OCI-LY1 (cell line): ENCODE data around the gene GCC1.
A peak's percentile ranks its signal among the peaks of the same experiment; 100 is the strongest.
"Not testable (repeated sequence)": the region's sequence is repeated elsewhere in the genome, so short reads cannot be mapped to it uniquely, and the experiment has no call there.

Source experiments
- H2AFZ ChIP-seq: fragments of 200-600 bp; sonication (generic), shearing (Covaris generic); 2 replicates; pipeline ENCODE4 v1.6.0; 2014; ENCODE audit warnings: antibody characterized with exemption, mild to moderate bottlenecking, low read length
- H3F3A ChIP-seq: fragments of 200-600 bp; sonication (generic), shearing (Covaris generic); 2 replicates; pipeline ENCODE4 v1.6.0; 2014; ENCODE audit warnings: mild to moderate bottlenecking, antibody characterized with exemption, low read length, moderate library complexity; ENCODE audit not compliant: insufficient read depth
- H3K27ac ChIP-seq: fragments of 200-600 bp; sonication (generic); 2 replicates; pipeline ENCODE4 v1.5.1; 2014; ENCODE audit warnings: low read length, mixed run types, mild to moderate bottlenecking, low read depth; ENCODE audit not compliant: poor library complexity, severe bottlenecking
- H3K27me3 ChIP-seq: fragments of 200-600 bp; sonication (generic); 2 replicates; pipeline ENCODE4 v1.6.0; 2014; ENCODE audit warnings: antibody characterized with exemption, mild to moderate bottlenecking, low read length, moderate library complexity; ENCODE audit not compliant: insufficient read depth
- H3K36me3 ChIP-seq: fragments of 200-600 bp; sonication (generic); 2 replicates; pipeline ENCODE4 v1.6.1; 2014; ENCODE audit warnings: mild to moderate bottlenecking, antibody characterized with exemption, low read length, moderate library complexity, mixed read lengths; ENCODE audit not compliant: insufficient read depth
- H3K4me1 ChIP-seq: fragments of 200-600 bp; sonication (generic); 2 replicates; pipeline ENCODE4 v1.5.1; 2014; ENCODE audit warnings: mild to moderate bottlenecking, low read length, moderate library complexity; ENCODE audit not compliant: insufficient read depth, severe bottlenecking
- H3K4me2 ChIP-seq: fragments of 200-600 bp; sonication (generic), shearing (Covaris generic); 2 replicates; pipeline ENCODE4 v1.6.1; 2014; ENCODE audit warnings: low read length
- H3K4me3 ChIP-seq: fragments of 200-600 bp; sonication (generic); 2 replicates; pipeline ENCODE4 v1.5.1; 2014; ENCODE audit warnings: low read length, low read depth, mild to moderate bottlenecking, mixed read lengths; ENCODE audit not compliant: poor library complexity, severe bottlenecking
- H3K79me2 ChIP-seq: fragments of 200-600 bp; shearing (Covaris generic); 2 replicates; pipeline ENCODE4 v1.6.1; 2016; ENCODE audit warnings: mixed run types, low read length, mixed read lengths; ENCODE audit not compliant: insufficient read depth
- H3K9ac ChIP-seq: fragments of 200-600 bp; sonication (generic), shearing (Covaris generic); 2 replicates; pipeline ENCODE4 v1.6.1; 2014; ENCODE audit warnings: mild to moderate bottlenecking, low read length, mixed read lengths
- H3K9me2 ChIP-seq: fragments of 200-600 bp; sonication (generic), shearing (Covaris generic); 2 replicates; pipeline ENCODE4 v1.6.1; 2014; ENCODE audit warnings: low read depth, mild to moderate bottlenecking, low read length, mixed read lengths
- H3K9me3 ChIP-seq: fragments of 200-600 bp; shearing (Covaris generic); 2 replicates; pipeline ENCODE4 v1.6.1; 2014; ENCODE audit warnings: low read length, mixed read lengths
- H4K20me1 ChIP-seq: fragments of 200-600 bp; sonication (generic), shearing (Covaris generic); 2 replicates; pipeline ENCODE4 v1.6.0; 2016; ENCODE audit warnings: mild to moderate bottlenecking, low read length; ENCODE audit not compliant: insufficient read depth
- EZH2 ChIP-seq: fragments of 200-600 bp; sonication (generic), shearing (Covaris generic); IDR thresholded peaks from 2 replicates; pipeline ENCODE4 v1.8.0; 2017; ENCODE audit warnings: borderline replicate concordance, mixed run types, mild to moderate bottlenecking, antibody characterized with exemption, low read length, moderate library complexity, mixed read lengths
- TF ChIP-seq, protein P1 (sequence below): fragments of 200-600 bp; sonication (generic), shearing (Covaris generic); IDR thresholded peaks from 2 replicates; pipeline ENCODE4 v1.5.1; 2017; ENCODE audit warnings: mild to moderate bottlenecking, antibody characterized with exemption, low read length, moderate library complexity, mixed read lengths

The GCC1 gene

DNA sequence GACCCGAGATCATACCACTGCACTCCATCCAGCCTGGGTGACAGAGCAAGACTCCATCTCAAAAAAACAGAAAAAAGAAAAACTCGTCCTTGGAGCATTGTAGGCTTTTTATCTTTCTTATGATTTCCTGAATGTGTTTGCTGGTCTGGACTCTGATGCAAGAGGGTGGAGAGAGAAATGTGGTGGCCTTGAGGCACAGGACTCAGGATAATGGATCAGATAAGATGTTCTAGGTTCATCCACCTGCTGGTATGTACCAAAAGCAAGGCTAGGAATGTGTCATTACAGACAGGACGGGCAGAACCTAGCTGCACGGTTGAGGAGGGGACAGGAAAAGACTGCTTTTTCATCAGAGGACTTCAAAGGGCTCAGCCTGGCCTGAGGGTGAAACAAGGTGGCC is 33.5 kb downstream of the GCC1 start:
- Histone ChIP-seq H3K9me2 (no peaks in the 10 kb centered on the region), H3K36me3 (no peaks in the 10 kb centered on the region), H3K4me3 (no peak overlapping the region), H3K27ac (no peak overlapping the region), H2AFZ (no peak overlapping the region), H3K4me2 (no peak overlapping the region), H3K4me1 (no peaks in the 10 kb centered on the region), H3K79me2 (no peaks in the 10 kb centered on the region), H3K27me3 (no peaks in the 10 kb centered on the region), H3K9ac (no peak overlapping the region), H4K20me1 (no peaks in the 10 kb centered on the region), H3F3A (no peaks in the 10 kb centered on the region), H3K9me3 (no peaks in the 10 kb centered on the region)
- no peak for TF ChIP-seq EZH2

DNA sequence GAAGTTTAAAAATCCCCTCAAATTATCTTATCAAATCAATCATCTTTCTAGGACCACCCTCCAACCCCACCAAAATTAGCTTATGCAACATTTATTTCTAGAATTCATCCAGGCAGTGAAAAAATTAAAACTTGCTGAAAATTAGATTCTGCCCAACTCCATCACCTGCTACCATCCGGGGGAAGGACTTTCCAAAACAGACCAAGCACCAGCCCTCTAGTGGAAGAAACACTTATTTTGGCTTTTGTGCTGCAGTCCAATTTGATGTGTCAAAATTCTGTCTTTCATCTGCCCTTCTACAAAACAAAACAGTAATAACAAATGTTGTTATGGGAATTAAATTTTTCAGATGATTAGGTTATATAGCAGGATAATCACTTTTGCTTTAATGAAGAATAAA is 35.1 kb downstream of the GCC1 start:
- H2AFZ ChIP-seq: no peak overlapping the region
- H3K27me3 ChIP-seq: no peaks in the 10 kb centered on the region
- no peaks in the 10 kb centered on the region for H4K20me1 ChIP-seq
- H3K4me1 ChIP-seq: no peaks in the 10 kb centered on the region
- H3K36me3 ChIP-seq: no peaks in the 10 kb centered on the region
- no peak overlapping the region for H3K27ac ChIP-seq
- no peaks in the 10 kb centered on the region for H3K9me2 ChIP-seq
- H3K4me3 ChIP-seq: no peak overlapping the region
- no peaks in the 10 kb centered on the region for H3F3A ChIP-seq
- no peaks in the 10 kb centered on the region for H3K9me3 ChIP-seq
- TF ChIP-seq, protein P1, sequence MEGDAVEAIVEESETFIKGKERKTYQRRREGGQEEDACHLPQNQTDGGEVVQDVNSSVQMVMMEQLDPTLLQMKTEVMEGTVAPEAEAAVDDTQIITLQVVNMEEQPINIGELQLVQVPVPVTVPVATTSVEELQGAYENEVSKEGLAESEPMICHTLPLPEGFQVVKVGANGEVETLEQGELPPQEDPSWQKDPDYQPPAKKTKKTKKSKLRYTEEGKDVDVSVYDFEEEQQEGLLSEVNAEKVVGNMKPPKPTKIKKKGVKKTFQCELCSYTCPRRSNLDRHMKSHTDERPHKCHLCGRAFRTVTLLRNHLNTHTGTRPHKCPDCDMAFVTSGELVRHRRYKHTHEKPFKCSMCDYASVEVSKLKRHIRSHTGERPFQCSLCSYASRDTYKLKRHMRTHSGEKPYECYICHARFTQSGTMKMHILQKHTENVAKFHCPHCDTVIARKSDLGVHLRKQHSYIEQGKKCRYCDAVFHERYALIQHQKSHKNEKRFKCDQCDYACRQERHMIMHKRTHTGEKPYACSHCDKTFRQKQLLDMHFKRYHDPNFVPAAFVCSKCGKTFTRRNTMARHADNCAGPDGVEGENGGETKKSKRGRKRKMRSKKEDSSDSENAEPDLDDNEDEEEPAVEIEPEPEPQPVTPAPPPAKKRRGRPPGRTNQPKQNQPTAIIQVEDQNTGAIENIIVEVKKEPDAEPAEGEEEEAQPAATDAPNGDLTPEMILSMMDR: peak; percentile 53
- no peak for TF ChIP-seq EZH2
- H3K4me2 ChIP-seq: no peak overlapping the region
- H3K9ac ChIP-seq: no peak overlapping the region
- H3K79me2 ChIP-seq: no peaks in the 10 kb centered on the region

DNA sequence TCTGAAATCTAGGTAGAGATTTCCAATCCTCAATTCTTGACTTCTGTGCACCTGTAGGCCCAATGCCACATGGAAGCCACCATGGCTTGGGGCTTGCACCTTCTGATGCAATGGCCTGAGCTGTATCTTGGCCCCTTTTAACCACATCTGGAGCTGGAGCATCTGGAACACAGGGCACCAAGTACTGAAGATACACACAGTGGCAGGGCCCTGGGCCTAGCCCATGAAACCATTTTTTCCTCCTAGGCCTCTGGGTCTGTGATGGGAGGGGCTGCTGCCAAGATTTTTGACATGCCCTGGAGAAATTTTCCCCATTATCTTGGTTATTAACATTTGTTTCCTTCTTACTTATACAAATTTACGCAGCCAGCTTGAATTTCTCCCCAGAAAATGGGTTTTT is 39.1 kb downstream of the GCC1 start:
- Histone ChIP-seq H2AFZ (no peak overlapping the region), H3K27ac (no peak overlapping the region), H3K27me3 (no peaks in the 10 kb centered on the region), H3K9me2 (no peaks in the 10 kb centered on the region), H3K4me3 (no peak overlapping the region), H3K9ac (no peak overlapping the region), H3K36me3 (no peaks in the 10 kb centered on the region), H3K4me2 (no peak overlapping the region), H3F3A (no peaks in the 10 kb centered on the region), H3K4me1 (no peaks in the 10 kb centered on the region), H3K9me3 (no peaks in the 10 kb centered on the region), H4K20me1 (no peaks in the 10 kb centered on the region), H3K79me2 (no peaks in the 10 kb centered on the region)
- TF ChIP-seq EZH2: no peak
- TF ChIP-seq, protein P1: no peak

DNA sequence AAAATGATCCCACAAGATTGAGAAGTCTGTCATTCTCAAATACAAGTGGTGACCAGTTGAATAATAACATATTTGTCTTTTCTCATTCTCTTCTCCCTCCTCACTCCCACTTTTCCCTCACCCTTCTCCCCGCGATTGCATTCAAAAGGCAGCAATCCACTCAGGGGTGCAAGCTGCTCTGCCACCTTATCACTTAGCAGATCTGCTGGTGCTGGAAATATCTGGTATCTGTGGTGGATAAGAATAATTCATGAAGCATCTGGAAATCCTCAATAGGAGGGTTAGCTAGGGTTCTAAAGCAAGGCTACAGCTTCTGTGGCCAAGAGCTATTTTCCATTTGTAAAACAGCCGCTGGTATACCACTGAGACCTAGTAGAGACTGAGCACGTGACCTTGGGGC is 43.8 kb downstream of the GCC1 start:
- no peaks in the 10 kb centered on the region for H3K9me3 ChIP-seq
- H3K36me3 ChIP-seq: no peaks in the 10 kb centered on the region
- TF ChIP-seq, protein P1: no peak
- TF ChIP-seq EZH2: no peak
- H4K20me1 ChIP-seq: no peaks in the 10 kb centered on the region
- H3K27ac ChIP-seq: no peak overlapping the region
- H3K27me3 ChIP-seq: 0 out of 2 replicates have a peak, but pooled peaks cover 7% of the 10 kb centered on the region
- no peak overlapping the region for H2AFZ ChIP-seq
- no peaks in the 10 kb centered on the region for H3K9me2 ChIP-seq
- no peak overlapping the region for H3K9ac ChIP-seq
- no peaks in the 10 kb centered on the region for H3F3A ChIP-seq
- no peak overlapping the region for H3K4me2 ChIP-seq
- H3K79me2 ChIP-seq: no peaks in the 10 kb centered on the region
- H3K4me1 ChIP-seq: no peaks in the 10 kb centered on the region
- H3K4me3 ChIP-seq: no peak overlapping the region

DNA sequence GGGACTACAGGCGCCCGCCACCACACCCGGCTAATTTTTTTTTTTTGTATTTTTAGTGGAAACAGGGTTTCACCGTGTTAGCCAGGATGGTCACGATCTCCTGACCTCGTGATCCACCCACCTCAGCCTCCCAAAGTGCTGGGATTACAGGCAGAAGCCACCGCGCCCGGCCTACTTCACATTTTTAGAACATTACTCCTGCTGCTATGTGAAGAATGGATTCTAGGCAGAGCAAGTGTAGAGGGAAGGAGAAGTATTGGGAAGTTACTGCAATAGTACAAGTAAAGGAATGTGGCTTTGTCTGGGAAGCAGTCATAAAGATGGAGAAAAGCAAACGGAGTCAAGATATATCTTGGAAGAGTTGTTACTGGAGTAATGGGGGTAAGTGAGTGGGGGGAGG is 44.9 kb downstream of the GCC1 start:
- not testable (repeated sequence) for H3K9ac ChIP-seq, H3K36me3 ChIP-seq, H3K27ac ChIP-seq, H4K20me1 ChIP-seq, H3K9me2 ChIP-seq, H3K4me1 ChIP-seq, H3F3A ChIP-seq, H2AFZ ChIP-seq, H3K79me2 ChIP-seq, H3K9me3 ChIP-seq, H3K4me3 ChIP-seq, H3K4me2 ChIP-seq, H3K27me3 ChIP-seq
